CD4-positive, alpha-beta T cell treated with Interleukin-17A for 1 hour (primary cell): ENCODE results near the gene ALDH3A2.
"Not testable (repeated sequence)": the region's sequence is repeated elsewhere in the genome, so short reads cannot be mapped to it uniquely, and the experiment has no call there.

ENCODE experiments used
- DNase-seq: peaks from one replicate; pipeline ENCODE4 v3.0.0-alpha.2; 2020

Gene ALDH3A2

GRCh38 chr17:19651451-19652238 is 3.1 kb downstream of the ALDH3A2 start:
- DNase-seq: no peak

GRCh38 chr17:19652595-19652994 is 4.0 kb downstream of the ALDH3A2 start:
- DNase-seq: no peak

GRCh38 chr17:19654342-19654886 is 5.9 kb downstream of the ALDH3A2 start:
- no peak for DNase-seq

- DNase-seq: no peak
Observed at GRCh38 chr17:19654896-19655295, 6.3 kb downstream of the ALDH3A2 start.

- DNase-seq: no peak
Observed at GRCh38 chr17:19656336-19656735, 7.8 kb downstream of the ALDH3A2 start.

- no peak for DNase-seq
Observed at GRCh38 chr17:19656851-19657581, 8.5 kb downstream of the ALDH3A2 start.

- DNase-seq: no peak
Observed at GRCh38 chr17:19659366-19660177, 11.0 kb downstream of the ALDH3A2 start.

GRCh38 chr17:19660219-19660870 is 11.8 kb downstream of the ALDH3A2 start:
- DNase-seq: no peak

GRCh38 chr17:19661121-19661520 is 12.6 kb downstream of the ALDH3A2 start:
- DNase-seq: no peak

- DNase-seq: no peak
Observed at GRCh38 chr17:19663097-19663496, 14.5 kb downstream of the ALDH3A2 start.

GRCh38 chr17:19664136-19664820 is 15.7 kb downstream of the ALDH3A2 start:
- DNase-seq: no peak

- DNase-seq: no peak
Observed at GRCh38 chr17:19664821-19665181, 16.2 kb downstream of the ALDH3A2 start.

GRCh38 chr17:19669680-19670079 is 21.1 kb downstream of the ALDH3A2 start:
- DNase-seq: not testable (repeated sequence)

- DNase-seq: no peak
Observed at GRCh38 chr17:19670908-19671307, 22.4 kb downstream of the ALDH3A2 start.

- DNase-seq: no peak
Observed at GRCh38 chr17:19671433-19671832, 22.9 kb downstream of the ALDH3A2 start.

- DNase-seq: no peak
Observed at GRCh38 chr17:19672009-19672750, 23.6 kb downstream of the ALDH3A2 start.

- no peak for DNase-seq
Observed at GRCh38 chr17:19673623-19674022, 25.1 kb downstream of the ALDH3A2 start.

GRCh38 chr17:19676896-19677295 is 28.3 kb downstream of the ALDH3A2 start:
- no peak for DNase-seq

GRCh38 chr17:19677736-19678379 is 29.3 kb downstream of the ALDH3A2 start:
- DNase-seq: no peak

- no peak for DNase-seq
Observed at GRCh38 chr17:19678581-19679453, 30.3 kb downstream of the ALDH3A2 start.
